Right lobe of liver (tissue), 4 donors: Measurements from ENCODE around the gene SDHA.

Experiments used
- POLR2A ChIP-seq: fragments of 450-650 bp; IDR thresholded peaks from one replicate; pipeline ENCODE4 v1.6.1; 2017; ENCODE audit warnings: antibody characterized with exemption, mild to moderate bottlenecking
- TF ChIP-seq, protein P1 (sequence below), 4 donors: fragments of 200-600 bp in 3 of 4; fragments of 450-650 bp in 1 of 4; IDR thresholded peaks; one replicate each; pipeline versions ENCODE4 v1.5.1 to v1.8.0; 2016 to 2022; ENCODE audit warnings: antibody characterized with exemption in 4 of 4, mild to moderate bottlenecking in 2 of 4
- donor health status: DM: no; HTN: no; CAD: no.
- donor health status: DM: no; HTN: no; CAD: no.
- donor health status: DM: no; HTN: yes; CAD: no.

DNA sequence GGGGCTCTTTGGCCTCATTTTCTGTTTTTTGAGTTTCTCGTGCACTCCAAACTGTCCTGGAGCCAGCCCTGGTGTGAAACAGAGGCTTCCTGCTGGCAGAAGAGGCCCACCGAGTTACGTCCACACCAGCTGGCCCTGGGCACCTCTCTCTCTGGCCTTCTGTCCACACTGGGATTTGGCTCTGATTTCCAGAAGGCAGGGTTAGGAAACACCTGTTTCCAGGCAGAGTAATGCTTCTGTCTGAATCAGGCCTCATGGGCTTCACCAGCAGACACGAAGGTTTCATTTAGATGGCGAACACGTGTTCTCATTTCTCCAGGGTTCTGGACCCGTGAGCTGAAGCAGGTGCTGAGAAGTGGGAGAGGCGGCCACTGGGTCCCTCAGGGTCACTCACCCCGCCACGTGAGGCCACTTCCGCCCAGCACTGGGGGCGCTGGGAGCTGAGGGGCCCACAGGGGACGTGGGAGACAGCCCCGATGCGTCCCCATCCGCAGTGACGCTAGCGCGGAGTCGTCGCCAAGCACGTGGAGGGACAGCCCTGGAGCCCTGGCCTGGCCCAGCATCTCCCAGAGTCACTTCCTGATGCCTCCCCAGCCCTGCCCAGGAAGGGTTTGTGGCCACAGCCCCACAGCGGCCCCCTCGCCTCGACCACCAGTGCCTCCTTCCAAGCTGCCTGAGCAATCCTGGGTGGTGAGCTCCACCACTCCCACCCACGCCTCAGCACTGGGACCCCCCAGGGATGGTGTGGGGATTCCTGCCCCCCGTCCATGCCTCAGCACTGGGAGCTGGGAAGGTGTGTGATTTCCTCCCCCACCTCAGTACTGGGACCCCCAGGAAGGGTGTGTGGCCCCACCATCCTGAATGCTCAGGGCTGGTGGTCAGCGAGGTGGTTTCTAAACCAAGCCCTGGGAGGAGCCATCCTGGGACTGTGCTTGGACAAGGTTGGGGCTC, 31.8 kb upstream of the SDHA start:
- TF ChIP-seq, protein P1, sequence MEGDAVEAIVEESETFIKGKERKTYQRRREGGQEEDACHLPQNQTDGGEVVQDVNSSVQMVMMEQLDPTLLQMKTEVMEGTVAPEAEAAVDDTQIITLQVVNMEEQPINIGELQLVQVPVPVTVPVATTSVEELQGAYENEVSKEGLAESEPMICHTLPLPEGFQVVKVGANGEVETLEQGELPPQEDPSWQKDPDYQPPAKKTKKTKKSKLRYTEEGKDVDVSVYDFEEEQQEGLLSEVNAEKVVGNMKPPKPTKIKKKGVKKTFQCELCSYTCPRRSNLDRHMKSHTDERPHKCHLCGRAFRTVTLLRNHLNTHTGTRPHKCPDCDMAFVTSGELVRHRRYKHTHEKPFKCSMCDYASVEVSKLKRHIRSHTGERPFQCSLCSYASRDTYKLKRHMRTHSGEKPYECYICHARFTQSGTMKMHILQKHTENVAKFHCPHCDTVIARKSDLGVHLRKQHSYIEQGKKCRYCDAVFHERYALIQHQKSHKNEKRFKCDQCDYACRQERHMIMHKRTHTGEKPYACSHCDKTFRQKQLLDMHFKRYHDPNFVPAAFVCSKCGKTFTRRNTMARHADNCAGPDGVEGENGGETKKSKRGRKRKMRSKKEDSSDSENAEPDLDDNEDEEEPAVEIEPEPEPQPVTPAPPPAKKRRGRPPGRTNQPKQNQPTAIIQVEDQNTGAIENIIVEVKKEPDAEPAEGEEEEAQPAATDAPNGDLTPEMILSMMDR (IDR thresholded peaks at IDR 0.05) = no peak
- TF ChIP-seq POLR2A = no peak
